ENCODE measurements around the gene AJAP1.

DNA sequence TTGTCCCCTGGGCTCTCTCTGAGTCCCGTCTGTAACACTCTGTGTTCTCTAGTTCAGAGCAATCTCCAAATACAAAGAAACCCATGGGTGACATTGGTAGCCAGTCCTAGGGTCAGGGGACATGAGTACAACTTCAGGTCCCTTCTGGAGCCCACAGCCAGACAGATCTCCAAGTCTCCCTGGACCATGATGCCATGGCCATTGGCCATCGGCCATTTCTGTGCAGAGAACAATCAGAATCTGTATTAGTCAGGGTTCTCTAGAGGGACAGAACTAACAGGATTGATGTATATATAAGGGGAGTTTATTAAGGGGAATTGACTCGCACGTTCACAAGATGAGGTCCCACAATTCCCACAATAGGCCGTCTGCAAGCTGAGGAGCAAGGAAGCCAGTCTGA, 106.9 kb downstream of the AJAP1 start:
- no peak for TF ChIP-seq SP1 (IDR thresholded peaks at IDR 0.05)
- TF ChIP-seq FOXA1 (IDR thresholded peaks at IDR 0.05): no peak
- no peak for TF ChIP-seq BHLHE40 (IDR thresholded peaks at IDR 0.05; ENCODE audit: borderline replicate concordance)
- TF ChIP-seq ELF4 (IDR thresholded peaks at IDR 0.05): no peak
- no peak for TF ChIP-seq FOXK2 (IDR thresholded peaks at IDR 0.05)
- no peak for TF ChIP-seq FOXM1 (IDR thresholded peaks at IDR 0.05; ENCODE audit: borderline replicate concordance)
- TF ChIP-seq SUZ12 (IDR thresholded peaks at IDR 0.05): no peak
- TF ChIP-seq LEF1 (IDR thresholded peaks at IDR 0.05; ENCODE audit: borderline replicate concordance): no peak
- no peak for TF ChIP-seq NFRKB (IDR thresholded peaks at IDR 0.05)
- no peak for TF ChIP-seq CTBP1 (IDR thresholded peaks at IDR 0.05; ENCODE audit: borderline replicate concordance)
- TF ChIP-seq TARDBP (IDR thresholded peaks at IDR 0.05): no peak
- no peak for TF ChIP-seq ARNT (IDR thresholded peaks at IDR 0.05)

Measured in HEK293T (cell line).